NCI-H1105 treated with DMSO at 0.1 percent for 48 hours (cell line): ENCODE results near the gene GABRG3.

ENCODE experiments used
- DNase-seq: peaks from one replicate; lab custom pipeline; 2025; lab: John Stamatoyannopoulos, UW

Gene GABRG3

DNA sequence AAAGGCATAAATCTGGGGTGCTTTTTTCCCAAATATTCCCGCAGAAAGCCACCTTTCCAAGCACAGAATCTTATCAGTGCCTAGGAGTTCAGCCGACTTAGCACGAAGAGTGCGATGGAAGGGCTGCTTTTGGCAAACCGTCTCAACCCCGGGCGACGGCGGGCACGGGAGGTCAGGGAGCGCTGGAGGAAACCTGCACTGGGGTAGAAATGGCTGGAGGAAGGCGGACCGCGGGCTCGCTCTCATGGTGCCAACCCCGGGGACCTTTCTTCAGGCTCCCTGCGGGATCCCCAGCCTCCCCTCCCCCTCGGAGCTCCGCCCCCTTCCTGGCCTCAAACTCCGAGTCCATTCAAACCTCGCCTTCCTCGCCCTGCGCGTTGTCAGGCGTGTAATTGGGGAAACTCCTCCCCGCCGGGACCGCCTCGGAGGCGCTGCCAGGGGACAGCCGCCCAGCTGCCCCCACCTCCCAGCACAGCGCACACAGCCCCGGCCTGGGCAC is at the start of gene GABRG3:
TSS of gene GABRG3 (plus strand) at position 470 of the 499 bp plus-strand sequence.
- DNase-seq, result peak; percentile 36

DNA sequence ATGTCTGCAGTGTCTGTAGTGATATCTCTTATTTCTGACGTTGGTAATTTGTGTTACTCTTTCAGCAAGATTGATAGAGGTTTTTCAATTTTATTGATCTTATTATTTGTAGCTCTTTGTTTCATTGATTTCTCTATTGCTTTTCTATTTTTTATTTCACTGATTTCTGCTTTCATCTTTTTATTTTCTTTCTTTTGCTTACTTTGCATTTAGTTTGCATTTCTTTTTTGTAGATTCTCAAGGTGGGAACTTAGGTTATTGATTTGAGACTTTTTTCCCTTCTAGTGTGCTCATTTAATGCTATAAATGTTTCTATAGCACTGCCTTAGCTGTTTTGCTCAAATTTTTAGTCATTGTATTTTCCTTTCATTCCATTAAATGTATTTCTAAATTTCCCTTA is 49.5 kb upstream of the GABRG3 start:
- no peak for DNase-seq

DNA sequence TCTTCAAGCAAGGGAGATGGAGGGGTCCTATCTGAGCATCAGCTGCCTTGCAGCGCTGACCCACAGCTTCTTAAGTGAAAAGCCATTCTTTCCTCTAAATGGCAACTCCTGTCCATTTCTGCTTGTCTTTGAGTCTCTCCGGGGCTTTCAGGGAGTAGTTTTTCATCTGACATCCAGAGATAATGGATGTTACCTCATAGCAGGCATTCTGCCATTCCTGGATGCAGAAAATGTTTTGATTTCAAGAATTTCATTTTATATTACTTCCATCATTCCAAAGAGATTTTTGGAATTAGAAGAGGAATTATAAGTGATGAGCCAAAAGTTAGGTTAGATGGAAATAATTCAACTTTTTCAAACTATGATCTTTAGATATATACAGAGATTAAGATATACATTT is 44.9 kb upstream of the GABRG3 start:
- DNase-seq, result no peak

GRCh38 chr15:26928051-26928450 is 42.9 kb upstream of the GABRG3 start:
- no peak for DNase-seq

DNA sequence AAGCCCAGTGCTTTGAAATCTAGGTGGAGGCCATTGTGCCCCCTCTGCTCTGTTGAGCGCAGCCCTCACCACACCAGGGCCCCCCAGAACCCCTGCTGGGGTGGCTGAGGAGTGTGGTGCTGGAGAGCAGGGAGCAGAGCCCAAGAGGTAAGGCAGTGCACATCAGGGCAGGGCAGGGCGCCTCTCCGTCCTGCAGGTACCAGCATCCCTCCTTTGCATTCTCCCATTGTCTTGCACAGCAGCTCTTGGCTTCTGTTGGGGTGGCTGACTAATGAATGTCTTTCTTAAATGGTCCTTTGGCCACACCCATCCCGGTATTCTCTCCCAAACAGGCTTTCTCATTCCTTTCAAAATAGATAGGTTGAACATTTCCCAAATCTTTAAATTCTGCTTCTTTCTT is 41.4 kb upstream of the GABRG3 start:
- no peak for DNase-seq

GRCh38 chr15:26934848-26935247 is 36.1 kb upstream of the GABRG3 start:
- DNase-seq, result no peak

GRCh38 chr15:26935322-26935721 is 35.7 kb upstream of the GABRG3 start:
- no peak for DNase-seq

- no peak for DNase-seq
Measured at GRCh38 chr15:26936502-26936901, 34.5 kb upstream of the GABRG3 start.

DNA sequence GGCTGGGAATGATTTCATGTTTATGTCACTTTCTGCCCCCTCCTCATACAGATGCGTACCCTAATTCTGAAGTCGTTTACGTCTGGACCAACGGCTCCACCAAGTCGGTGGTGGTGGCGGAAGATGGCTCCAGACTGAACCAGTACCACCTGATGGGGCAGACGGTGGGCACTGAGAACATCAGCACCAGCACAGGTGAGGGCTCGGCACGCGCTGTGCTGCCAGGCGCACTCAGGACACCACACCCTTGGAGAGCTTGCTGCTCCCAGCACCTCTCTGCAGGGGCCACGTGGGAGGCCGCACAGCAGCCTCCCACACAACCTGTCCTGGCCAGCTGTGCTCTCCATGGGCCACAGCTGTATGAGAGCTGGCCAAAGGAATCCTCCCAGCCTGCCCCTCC is 33.8 kb upstream of the GABRG3 start:
- DNase-seq, result no peak

DNA sequence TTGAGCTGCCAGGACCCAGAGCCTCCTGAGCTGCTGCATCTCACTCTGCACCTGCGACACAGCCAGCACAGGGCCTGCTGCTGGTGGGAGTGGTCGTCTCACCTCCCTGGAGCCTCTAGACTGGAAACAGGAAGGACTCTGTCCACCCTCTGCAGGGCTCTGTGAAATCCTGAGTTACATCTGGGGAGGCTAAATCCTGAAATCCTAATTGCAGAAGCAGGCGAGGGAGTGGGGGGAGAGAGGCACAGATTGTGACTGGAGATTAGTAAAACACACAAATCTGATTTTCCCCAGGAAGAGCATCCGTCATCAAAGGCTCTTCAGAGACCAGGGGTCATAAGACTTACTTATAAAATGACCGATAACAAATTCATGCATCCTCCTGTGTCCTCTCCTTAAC is 31.6 kb upstream of the GABRG3 start:
- DNase-seq, result no peak

- no peak for DNase-seq
Measured at GRCh38 chr15:26941489-26941888, 29.5 kb upstream of the GABRG3 start.

DNA sequence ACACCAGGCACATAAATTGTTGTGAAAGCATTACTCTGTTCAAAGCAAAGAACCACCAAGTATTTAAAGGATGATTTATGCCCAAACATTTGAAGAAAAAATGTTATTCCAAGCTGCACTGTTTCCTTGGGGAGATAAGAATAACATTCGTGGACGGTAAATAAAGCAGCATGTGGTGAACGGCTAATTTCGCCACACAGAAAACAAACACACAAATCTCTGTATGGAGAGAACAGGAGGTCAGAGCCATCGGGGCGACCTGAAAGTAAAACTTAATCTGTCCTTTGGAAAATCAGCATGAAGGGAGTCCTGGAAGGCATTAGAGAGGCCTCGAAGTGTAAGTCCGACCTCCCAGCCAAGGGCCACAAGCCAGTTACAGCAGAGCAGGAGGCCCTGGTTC is 27.1 kb upstream of the GABRG3 start:
- no peak for DNase-seq

DNA sequence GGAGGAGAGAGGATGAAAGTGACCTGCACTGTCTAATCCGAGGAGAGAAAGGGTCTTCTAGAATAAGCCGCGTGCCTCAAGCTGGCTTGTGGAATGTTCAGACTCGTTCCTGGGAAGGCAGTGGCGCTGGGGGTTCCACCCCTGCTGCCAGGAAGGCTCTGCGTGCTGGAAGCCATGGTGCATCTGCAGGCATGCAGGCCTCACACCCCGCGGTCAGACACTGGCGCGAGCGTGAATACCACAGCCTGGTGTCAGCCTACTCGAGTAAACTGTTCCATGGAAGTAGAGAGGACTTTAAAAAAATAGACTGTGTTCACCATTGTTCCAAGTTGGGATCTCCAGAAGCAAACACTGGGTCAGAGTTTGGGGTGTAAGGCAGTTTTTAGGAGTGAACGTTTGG is 25.9 kb upstream of the GABRG3 start:
- DNase-seq, result no peak

GRCh38 chr15:26950001-26950400 is 21.0 kb upstream of the GABRG3 start:
- no peak for DNase-seq

- no peak for DNase-seq
Measured at GRCh38 chr15:26954403-26954802, 16.6 kb upstream of the GABRG3 start.

GRCh38 chr15:26967719-26968269 is 3.2 kb upstream of the GABRG3 start:
- DNase-seq, result no peak

DNA sequence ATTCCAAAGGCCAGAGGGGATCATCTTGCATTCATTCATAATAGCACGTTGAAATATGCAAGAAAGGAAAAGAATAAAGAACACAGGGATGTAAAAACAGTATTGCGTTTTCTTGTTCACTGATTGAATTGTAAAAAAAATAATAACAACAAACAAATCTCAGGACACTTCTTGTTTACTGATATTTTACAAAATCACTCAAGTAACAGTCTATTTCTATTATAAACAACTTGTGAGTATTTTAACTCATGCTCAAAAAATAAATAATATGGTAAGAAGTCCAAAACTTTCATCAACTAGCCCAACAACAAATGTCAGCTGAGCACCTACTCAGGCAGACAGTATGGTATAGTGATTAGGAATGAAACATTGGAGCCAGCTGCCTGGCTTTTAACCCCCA is 2.2 kb upstream of the GABRG3 start:
- DNase-seq, result no peak

DNA sequence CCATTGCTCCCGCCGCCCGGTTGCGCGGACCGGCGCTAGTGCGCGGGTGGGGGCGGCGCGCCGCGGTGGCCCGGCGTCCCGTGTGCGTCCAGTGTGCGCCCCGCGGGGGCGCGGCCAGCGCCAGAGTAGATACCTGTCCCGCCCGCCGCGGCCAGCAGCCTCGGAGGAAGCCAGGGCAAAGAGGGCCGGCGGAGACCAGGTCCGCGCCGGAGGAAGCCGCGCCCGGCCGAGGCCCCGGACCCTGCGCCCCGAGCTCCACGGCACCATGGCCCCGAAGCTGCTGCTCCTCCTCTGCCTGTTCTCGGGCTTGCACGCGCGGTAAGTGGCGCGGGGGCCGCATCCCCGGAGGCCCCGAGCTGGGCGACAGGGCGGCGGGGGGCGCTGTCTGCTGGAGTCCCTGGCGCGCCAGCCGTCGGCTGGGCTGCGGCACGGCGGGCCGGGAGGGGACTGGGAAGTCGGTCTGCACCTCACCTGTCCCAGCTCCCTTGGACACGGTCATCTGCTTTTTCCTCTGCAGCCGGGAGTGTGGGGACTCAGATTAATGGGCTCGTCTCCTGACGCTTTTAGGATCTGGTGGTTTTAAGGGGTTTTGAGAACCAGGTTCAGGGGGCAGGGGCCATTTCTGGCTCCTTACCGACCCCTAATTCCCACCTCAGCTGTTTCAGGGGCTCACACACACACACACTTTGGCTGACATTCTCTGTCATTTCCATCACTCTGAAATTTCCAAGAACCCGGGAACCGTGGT is 464 bp downstream of the GABRG3 start:
- DNase-seq, result no peak

GRCh38 chr15:26972636-26973035 is 1.7 kb downstream of the GABRG3 start:
- DNase-seq, result no peak

GRCh38 chr15:26974120-26974780 is 3.3 kb downstream of the GABRG3 start:
- peak; percentile 29 for DNase-seq

DNA sequence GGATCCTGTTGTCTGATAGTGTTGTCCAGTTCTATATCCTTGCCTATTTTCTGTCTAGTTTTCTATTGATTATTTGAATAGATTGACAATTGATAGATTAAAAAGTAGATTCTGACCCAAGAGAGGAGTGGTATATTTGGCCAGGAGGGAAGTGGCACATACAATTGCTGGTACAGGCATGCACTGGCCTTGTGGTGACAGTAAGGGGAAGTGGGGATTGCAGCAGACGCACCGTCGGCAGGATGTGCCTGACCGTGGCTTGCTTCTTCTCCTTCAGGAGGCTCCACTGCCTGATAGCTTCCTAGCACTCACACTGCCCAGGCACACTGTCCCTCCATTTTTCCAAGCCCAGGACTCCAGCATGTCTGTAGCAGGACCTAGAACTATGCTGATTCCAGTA is 10.5 kb downstream of the GABRG3 start:
- no peak for DNase-seq

GRCh38 chr15:26983822-26984221 is 12.8 kb downstream of the GABRG3 start:
- DNase-seq, result no peak

DNA sequence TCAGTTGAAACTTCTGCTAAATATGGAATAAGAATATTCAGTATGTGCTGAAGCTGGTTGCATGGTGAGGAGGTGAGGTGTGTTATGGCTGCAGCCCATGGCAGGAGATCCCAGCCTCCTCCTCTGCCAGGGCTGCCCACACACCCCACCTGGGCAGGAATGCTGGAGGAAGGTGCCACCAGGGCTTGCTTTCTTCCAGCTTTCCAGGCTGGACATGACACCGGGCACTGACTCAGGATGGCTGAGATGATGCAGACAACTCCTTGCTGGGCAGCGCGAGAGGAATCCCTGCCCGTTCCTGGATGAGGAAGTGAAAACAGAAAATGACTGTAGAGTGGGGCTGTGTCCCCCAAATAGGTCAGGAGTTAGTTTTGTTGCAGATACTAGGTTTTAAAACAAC is 14.1 kb downstream of the GABRG3 start:
- no peak for DNase-seq
